CD4-positive, alpha-beta T cell treated with Interleukin-6 at 100 ng/mL for 8 hours (primary cell): ENCODE results near the gene KCTD1.
A peak's percentile ranks its signal among the peaks of the same experiment; 100 is the strongest.

Experiments
- DNase-seq: peaks from one replicate; pipeline ENCODE4 v3.0.0-alpha.2; 2020; ENCODE audit warnings: mixed read lengths, low spot score

KCTD1 gene

DNA sequence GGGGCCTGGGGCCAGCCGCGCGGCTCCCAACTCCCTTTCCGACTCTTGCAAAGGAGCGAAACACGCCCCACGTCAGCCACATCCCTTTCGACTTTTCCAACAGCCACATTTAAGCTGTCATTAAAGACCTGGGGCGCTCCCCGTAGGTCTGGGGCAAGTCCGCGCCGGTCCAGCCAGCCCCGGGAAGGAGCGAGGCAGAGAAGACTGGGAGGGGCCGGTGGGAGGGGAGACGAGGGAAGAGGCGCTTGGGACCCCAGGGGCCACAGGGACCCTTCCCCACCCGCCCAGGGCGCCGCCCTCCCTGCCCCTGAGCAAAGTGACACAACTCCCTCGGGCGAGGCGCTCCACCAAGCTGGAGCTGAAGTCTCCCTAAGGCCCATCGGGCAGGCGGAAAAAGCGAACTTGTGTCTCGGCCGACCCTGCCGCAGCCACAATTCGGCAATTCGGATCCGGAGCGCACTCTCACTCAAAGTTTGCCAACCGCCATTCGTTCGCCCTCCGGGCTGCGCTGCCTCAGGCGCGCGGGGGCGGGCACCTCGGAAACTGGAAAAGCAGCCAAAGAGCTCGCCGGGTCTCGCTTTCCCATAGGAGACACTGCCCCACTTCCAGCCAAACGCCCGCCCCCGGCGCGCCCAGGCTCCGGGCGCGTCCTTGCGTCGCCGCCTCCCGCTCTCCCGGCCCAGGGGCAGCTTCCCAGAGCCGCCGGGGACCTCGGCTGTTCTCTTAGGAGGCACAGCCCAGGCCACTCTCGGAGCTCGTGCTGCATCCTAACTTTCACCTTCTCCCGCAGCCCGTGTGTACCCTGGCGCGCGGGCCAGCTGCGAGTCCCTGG lies 1.1 kb upstream of the KCTD1 start:
- no peak for DNase-seq

DNA sequence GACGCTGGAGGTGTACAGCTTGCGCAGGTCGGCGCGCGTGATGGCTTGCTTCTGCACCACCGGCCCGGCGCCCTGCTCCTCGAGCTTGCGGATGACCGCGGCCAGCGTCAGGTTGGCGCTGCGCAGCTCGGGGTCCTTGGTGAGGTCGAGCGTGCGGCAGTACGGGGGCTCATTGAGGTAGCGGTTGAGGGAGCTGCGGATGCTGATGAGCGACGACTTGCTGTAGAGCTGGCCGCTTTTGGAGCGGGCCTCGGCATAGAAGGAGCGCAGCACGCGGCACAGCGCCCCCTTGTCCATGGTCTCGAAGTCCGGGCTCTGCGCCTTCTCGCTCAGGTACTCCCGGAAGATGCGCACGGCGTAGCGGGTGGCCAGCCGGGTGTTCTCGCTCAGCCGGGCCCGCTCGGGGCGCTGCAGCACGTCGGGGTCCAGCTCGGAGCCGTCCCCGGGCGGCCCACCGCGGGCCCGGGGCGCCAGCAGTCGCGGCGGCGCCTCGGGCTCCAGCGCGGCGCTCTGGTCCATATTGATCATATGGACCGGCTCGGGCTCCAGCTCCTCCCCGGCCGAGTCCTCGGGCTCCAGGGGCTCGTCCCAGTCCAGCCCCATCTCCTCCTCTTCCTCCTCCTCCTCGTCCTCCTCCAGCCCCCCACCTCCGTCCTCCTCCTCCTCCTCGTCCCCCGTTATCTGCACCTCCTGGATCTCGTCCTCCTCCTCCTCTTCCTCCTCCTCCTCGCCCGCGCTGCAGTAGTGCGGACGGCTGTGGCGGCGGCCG lies 523 bp downstream of the KCTD1 start:
- DNase-seq = peak; percentile 37

DNA sequence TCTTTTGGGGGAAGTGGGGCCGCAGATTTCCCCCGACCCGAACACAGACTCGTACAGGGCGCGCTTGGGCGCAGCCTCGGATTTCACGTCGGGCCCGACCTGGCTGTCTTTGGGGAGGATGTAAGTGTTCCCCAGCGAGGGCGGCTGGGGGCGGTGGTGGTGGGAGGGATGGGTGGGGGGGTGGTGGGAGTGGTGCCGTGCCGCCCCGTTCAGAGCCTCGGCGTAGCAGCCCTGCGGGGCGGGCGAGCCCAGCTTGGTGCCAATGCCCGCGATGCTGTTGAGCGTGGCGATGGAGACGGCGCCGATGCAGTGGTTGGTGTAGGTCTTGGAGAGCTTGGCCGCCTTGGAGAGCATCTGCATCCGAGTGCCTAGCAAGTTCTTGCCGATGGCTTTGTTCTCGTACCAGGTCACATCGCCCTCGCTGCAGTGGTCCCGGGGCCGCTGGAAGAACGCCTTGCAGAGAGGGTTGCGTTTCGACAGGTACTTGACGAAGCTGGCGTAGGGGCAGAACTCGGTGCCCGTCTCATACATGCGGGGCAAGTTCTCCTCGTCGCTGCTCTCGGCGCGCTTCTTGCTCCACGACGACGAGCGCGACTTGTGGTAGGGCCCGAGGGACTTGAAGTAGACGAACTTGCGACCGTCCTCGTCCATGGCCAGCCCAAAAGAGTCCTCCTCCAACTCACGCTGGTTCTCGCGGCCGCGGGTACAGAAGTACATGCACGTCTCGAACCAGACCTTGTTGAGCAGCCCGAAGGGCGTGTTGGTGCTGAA lies 1.3 kb downstream of the KCTD1 start:
- no peak for DNase-seq

DNA sequence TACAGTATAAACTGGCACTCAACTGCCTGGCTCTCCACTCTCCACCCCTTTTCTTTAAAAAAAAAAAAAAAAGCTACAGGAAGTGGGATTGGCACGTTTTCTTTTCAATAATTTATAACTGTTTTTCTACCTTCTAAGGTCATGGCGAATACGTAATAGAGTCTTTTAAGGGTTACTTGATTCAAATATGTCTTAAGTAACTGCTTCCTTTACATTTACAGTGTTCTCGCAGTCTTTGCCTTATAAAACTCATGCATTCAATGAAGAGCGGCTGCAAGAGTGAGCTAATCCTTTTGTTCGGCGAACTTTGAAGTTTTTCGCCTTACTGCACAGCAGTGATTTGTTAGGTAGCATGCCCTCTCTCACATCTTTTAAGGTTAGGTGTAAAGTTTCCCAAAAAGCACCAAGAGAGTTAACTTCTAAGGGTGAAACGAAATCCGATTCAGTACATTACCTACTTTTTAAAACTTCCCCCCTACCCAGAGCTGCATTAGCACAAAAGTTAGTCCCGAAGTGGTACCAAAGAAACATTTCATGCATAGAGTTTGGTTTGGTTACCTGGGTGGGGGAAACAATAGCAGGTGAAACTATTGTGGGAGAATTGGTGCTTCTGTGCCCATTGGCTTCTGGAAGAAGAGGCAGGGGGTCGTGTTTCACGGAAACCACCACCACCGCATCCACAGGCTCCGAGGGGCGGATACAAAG lies 2.0 kb downstream of the KCTD1 start:
- no peak for DNase-seq

DNA sequence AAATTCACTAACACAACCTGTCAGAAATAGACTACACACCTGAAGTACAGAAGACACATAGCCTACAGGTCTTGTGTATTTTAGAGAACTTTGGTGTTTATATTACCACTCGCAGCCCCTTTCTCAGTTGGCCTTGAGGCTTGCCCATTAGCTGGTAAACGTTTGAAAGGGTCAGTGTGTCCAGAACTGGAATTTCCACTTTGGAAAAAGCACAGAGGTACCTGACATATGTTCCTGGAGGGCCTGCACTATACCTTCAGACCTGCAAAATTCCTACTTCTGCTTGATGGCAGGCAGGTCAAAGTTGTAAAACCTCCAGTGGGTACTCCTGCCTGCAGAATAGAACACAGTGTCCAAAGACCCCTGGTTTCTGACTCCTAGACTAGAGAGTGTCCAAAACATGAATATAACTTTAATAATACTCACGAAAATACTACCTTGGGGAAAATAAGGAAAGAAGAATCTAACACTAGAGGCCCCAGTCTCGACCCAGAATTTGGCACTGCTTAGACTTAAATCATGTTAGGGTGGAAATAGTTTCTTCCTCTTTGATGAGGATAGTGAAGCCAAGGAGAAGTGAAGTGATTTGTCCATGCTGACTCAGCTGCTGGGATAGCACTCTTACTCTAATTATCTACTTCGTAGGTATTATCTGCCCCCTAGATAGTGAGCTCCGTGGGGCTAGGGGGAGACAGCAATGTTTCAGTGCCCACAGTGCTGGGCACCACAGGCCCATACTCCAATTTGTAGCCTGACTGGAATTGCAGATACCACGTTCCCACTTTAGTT lies 2.8 kb downstream of the KCTD1 start:
- no peak for DNase-seq

DNA sequence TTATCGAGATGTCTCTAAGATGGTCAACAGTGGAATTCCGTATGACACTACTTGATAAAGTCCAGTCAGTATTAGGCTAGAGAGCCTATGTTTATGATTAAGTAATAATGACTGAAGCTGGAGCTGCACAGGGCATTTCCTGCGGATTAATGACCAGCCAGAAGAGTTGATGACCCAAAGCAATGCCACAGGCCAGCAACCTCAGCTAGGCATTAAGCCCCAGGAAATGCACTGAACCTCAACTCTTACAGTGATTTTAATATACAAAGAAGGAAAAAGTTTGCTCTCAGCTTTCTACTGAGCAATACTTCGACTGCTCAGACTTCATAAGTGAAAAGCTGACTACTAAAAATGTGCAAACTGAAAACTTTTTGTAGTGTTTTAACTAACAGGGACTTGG lies 3.9 kb downstream of the KCTD1 start:
- DNase-seq = no peak

DNA sequence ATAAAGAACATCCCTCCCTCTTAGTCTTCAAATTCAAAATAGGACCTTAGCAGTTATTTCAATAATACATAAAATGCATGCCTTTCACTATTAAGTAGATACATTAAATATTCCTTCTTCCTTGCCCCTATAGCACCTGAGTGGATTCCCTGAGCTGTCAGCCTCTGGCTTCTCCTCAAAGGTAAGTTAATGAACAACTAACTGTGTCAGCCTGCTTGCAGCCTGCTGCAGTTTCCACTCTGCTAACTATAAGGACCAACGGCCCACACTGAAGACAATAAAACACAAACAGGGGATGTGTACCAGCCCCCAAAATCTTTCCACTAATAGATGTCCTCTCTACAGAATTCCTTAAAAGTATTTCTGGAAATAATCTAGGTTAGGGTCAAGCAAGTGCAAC lies 5.0 kb downstream of the KCTD1 start:
- DNase-seq = no peak

DNA sequence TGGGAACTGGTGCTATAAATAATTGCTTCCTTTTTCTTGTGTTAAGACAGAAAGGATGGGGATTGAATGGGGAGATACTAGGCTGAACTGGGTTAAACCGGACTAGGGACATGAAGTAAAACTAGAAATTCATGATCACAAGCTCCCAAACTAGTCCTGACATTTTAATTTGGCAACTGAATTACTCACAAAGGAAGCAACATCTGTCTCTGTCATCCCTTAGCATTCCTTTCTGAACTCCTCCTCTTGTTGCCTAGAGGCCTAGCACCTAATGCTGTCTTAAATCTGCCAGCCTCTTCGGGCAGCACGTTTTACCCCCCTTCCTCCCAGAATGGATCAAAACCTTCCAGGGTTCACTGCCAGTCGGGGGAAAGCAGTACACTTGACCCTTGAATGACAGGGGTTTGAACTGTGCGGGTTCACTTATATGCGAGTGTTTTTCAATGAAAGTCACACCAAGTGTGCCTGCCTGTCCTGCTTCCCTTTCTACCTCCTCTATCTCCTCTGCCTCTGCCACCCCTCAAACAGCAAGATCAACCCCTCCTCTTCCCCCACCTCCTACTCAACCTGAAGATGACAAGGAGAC lies 8.2 kb downstream of the KCTD1 start:
- no peak for DNase-seq

DNA sequence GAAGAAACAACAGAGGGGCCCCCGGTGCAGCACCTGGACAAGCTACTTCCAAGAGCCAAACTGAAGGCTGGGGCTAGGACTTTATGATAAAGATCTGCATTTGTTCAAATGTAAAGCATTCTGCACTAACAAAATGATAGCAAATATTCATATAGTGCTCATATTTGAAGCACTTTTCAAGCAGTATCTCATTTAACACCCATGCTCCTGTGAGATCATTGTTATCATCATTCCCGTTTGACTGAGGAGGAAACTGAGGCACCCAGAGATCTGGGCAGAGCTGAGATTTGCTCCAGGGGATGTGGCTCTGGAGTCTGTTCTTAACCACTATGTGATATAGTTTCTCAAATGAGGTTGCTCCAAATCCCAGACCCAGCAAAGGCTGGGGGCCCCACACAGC lies 9.8 kb downstream of the KCTD1 start:
- no peak for DNase-seq

DNA sequence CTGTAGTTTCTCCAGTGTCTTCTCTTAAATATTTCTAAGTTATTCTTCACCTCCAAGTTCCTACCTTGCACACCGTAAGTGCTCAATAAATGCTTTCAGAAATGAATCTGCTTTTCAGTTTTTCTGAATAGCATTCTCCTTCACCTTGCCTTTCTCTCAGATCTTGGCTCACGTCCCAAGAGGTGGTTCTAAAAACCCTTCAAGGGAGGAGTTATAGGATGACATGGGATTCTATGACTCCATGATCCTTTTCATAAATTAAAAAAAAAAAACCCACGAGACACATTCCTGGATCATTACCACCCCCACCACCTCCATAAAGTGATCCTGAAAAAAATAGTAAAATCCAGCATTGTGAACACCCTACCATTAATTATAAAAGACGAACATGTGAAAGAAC lies 11.7 kb downstream of the KCTD1 start:
- DNase-seq = no peak

DNA sequence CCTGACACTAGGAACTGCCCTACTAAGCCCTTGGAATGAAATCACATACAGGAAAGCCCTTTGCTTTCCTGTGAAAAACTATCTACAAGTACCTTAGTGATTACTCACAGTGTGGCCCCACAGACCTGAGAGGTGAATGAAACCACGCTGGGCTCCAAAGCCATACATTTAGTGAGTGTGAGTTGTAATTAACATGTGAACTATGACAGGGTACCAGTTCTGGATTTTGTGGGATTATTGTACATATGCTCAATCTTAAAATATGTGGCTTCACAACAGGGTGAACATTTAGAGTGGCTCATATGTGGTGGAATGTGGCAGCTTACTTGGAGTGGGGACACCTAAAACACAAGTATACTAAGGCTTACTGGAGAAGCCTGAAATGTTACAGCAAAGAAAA lies 12.3 kb downstream of the KCTD1 start:
- no peak for DNase-seq

DNA sequence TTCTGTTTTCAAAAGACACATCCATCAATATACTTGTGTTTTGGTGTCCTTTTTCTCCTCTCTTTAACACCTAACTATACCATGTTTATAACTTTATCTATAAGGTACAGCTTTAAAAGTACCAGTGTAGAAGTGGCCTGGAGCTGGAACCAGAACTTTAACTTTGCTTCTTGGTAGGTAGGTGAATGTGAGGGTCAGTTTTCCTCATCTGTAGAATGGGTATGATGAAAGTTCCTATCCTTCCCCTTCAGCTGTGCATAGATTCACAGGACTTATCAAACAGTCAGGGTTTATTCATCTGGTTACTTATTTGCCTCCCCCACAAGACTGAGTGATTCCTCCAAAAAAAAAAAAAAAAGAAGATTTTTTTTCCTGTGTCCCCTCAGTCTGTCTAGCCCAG lies 12.7 kb downstream of the KCTD1 start:
- no peak for DNase-seq

DNA sequence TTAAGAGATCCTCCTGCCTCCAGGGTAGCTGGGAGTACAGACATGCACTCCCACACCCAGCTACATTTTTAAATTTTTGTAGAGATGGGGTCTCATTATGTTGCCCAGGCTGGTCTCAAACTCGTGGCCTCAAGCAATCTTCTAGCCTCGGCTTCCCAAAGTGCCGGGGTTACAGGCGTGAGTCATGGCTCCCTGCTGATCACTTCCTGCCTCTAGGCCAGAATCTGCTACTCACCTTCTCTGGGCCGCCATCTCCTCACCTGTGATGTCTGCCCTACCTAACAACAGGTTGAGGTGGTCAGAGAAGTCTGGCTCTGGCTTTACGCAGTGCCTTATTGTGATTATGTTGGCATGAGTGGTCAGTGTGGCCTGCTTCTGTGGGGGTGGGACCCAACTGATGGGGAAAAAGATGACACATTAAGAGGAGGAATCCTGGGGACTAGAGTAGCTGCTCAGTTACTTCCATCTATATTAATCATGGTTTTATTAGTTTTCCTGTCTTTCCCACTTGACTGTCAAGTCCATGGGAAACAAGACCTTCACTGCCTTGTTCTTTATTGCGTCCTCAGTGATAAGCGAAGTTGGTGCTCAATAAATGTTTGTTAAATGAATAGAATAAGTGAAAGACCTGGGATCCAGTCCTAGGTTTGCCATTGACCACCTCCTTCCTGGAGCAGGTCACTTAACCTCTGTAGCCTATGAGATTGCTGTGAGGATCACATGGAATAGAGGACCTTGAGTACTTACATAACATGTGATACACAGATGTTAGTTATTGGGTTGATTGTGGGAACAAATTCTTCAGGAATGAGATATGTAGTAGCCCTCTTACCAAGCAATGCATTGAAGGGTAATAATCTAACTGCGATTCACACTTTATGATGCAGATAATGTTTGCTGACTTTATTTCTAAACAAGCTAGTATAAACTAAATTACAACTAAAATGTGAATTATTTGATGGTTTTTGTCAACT lies 15.7 kb downstream of the KCTD1 start:
- DNase-seq = no peak

DNA sequence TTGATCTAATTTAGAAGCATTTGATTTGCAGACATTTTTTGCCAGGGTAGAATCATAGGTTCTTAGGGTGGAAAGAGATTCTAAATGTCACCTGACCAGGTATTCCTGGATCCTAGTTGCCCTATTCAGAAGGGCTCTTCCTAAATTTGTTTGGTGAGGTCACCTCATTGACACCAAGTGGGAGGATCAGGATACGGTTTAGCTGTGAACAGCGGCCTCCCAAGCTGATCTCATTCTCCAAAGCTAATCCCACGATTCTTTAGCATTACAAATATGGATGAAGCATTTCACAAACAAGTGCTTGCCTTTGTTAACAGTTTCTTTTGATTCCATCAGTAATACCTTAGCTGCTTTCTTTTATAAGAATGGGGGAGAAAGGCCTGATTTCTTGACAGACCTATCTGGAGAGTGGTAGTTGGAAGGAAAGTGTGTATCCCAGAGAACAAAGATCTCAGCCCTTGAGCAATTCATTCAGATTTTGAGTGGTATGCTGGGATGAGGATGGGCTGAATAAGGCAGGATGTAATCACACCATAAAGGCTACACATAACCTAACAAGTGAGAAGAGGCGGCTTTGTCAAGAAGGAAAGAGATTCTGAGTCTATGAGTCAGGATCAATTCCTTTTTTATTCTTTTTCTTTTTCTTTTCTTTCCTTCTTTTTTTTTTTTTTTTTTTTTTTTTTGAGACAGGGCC lies 16.6 kb downstream of the KCTD1 start:
- DNase-seq = no peak

DNA sequence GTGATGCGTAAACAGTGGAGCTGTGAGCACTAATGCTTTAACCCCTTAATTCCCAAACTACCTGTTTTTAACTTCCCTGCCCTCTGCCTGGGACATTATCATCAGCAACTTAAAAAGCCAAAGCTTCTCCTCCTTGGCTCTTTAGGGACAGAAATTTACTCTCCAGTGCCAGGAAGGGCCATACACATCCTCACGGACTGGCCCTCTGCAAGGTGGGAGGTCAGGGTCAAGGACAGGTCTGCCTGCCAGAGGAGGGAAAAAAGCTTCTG lies 21.5 kb downstream of the KCTD1 start:
- DNase-seq = no peak

DNA sequence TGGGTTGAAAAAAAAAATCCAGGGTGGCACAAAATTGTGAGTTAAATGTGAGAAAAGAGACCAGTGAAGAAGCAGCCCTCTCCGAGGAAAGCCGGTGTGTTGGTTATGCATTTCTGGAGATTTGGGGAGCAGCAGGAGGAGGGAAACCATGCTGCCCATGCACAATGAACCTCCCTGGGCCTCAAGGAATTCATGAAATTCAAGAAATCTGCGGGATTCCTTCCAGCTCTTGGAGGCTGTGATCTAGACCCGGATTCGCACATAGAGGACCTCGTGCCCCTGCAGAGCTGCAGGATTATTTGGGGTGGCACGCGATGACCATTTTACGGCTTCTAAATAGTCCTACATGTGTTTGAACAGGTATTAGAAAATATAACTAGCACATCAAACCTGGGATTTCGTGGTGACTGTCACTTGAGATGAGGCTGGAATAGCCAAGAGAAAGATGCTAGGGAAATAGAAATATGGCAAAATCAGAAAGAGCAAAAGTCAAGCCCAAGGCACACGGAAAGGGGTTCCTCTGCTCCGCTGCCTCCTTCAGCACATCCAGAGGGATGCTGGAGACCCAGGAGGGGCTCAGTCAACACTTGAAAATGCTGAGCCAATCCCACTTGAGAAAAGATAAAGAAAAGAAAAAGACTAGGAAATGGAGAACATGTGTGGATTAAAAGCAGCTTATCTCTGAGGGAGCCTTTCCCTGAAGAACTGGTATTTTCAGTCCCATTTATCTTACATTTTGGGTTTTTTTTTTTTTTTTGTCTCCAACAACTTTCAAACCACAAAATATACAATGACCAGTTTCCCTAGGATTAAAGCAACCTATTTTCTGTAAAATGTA lies 22.0 kb downstream of the KCTD1 start:
- no peak for DNase-seq

DNA sequence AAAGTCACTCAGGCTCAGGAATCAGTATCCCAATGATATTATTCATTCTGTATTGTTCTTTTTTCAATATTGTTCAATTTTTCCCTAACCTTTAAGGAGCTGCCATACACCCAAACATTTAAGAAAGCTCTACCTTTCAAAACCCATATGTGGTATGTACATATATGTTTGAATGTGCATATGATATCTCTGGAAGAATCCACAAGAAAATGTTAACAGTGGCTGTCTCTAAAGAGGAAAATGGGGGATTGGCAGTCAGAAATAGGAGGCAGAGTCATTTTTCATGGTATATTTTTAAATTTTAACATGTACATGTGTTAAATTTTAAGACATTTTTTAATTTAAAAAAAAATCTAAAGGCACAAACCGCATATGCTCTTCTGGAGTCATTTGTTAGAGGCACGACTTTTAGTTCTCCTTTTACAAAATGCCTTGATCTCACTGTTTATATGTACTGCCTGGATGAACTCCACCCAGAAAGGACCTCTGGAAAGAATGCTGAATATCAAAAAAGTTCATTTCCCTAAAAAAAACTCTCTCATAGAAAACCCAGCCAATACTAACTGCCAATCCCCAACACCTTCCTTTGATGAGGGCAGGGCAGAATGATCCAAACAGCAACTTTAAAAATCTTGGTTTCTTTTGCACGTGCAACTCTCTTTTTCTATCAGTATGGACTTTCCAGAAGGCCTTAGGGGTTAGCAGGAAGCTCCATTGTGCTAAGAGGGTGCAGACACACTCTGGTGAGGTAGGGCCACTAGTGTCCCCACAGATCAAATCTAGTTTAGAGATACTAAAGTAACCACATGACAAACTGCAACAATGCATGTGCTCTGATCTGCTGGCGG lies 23.6 kb downstream of the KCTD1 start:
- no peak for DNase-seq

DNA sequence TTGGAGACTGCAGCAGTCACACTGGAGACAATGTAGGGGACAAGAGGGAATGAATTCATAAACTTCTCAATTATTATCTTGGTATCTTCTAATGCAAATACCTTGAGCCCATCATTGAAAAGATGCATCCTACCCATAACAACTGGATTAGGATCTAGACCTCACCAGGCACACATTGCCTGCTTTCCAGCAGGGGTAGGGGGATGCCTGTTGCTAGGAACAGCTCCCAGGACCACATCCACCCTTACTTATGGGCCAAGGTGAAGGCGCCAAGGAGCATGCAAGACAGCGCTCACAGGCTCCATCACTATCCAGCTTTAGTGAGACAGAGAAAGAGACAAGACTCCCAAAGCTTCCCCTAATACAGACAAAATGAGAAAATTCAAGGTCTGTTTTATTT lies 24.4 kb downstream of the KCTD1 start:
- DNase-seq = no peak
